WTC11 (cell line): ENCODE measurements around the gene RNF212. TPM values are rescaled to one million over a fixed set of nuclear protein-coding genes. Genes with fewer than 3 reads are reported as not detected.

Experiments used
- ATAC-seq: fragments of 200-7000 bp; cut with Tn5 transposase; 2 replicates; pipeline ENCODE4 v1.10.0; 2021; ENCODE audit warnings: mild to moderate bottlenecking, moderate library complexity
- CTCF ChIA-PET: fragments of 300-600 bp; sonication (Branson Sonifier 250); formaldehyde crosslinking; loops from one replicate; lab custom pipeline; 2021; ENCODE audit warnings: antibody characterized with exemption; lab: Charles Lee
- POLR2A ChIA-PET: fragments of 350-600 bp; sonication (Branson Sonifier 250); formaldehyde crosslinking; loops from one replicate; lab custom pipeline; 2021; ENCODE audit warnings: antibody characterized with exemption; lab: Charles Lee
- DNase-seq: peaks from one replicate; pipeline ENCODE4 v3.0.0; 2021; ENCODE audit warnings: low spot score
- H3K27ac Mint-ChIP-seq: 2 replicates; pipeline ENCODE4 v1.8.0; 2021; ENCODE audit warnings: mixed read lengths
- H3K27me3 Mint-ChIP-seq: 2 replicates; pipeline ENCODE4 v1.8.0; 2021; ENCODE audit warnings: low read depth, mild to moderate bottlenecking, moderate library complexity, mixed read lengths
- H3K36me3 Mint-ChIP-seq: 2 replicates; pipeline ENCODE4 v1.8.0; 2021; ENCODE audit warnings: mixed read lengths
- H3K4me1 Mint-ChIP-seq: 2 replicates; pipeline ENCODE4 v1.8.0; 2022; ENCODE audit warnings: mixed read lengths
- H3K4me3 Mint-ChIP-seq: 2 replicates; pipeline ENCODE4 v1.8.0; 2021; ENCODE audit warnings: mild to moderate bottlenecking, moderate library complexity, mixed read lengths
- H3K9me3 Mint-ChIP-seq: 2 replicates; pipeline ENCODE4 v1.8.0; 2021; ENCODE audit warnings: mixed read lengths
- ATF6 ChIP-seq: sonication (generic); formaldehyde crosslinking; IDR thresholded peaks from 2 replicates; pipeline ENCODE4 v1.8.1; 2023; ENCODE audit warnings: mild to moderate bottlenecking, missing genetic modification reagents
- CBFB ChIP-seq: sonication (generic); formaldehyde crosslinking; IDR thresholded peaks from 2 replicates; pipeline ENCODE4 v1.8.1; 2022; ENCODE audit warnings: mild to moderate bottlenecking, low read depth, missing genetic modification reagents
- CDX4 ChIP-seq: fragments of 250-450 bp; sonication (Bioruptor Pico); IDR thresholded peaks from 2 replicates; pipeline ENCODE4 v1.9.0; 2021; ENCODE audit warnings: moderate library complexity, mild to moderate bottlenecking, inconsistent platforms, borderline replicate concordance
- CREB1 ChIP-seq: sonication (generic); formaldehyde crosslinking; IDR thresholded peaks from 2 replicates; pipeline ENCODE4 v1.8.0; 2023; ENCODE audit warnings: mild to moderate bottlenecking, missing genetic modification reagents
- CREM ChIP-seq: sonication (generic); formaldehyde crosslinking; IDR thresholded peaks from 2 replicates; pipeline ENCODE4 v1.8.1; 2022; ENCODE audit warnings: mild to moderate bottlenecking, missing genetic modification reagents, moderate library complexity
- ELF4 ChIP-seq: sonication (generic); formaldehyde crosslinking; IDR thresholded peaks from 2 replicates; pipeline ENCODE4 v1.8.1; 2022; ENCODE audit warnings: low read depth, mild to moderate bottlenecking, moderate library complexity, missing genetic modification reagents
- ESRRA ChIP-seq: sonication (generic); formaldehyde crosslinking; IDR thresholded peaks from 2 replicates; pipeline ENCODE4 v1.8.1; 2022; ENCODE audit warnings: mild to moderate bottlenecking, missing genetic modification reagents, borderline replicate concordance
- FOXP1 ChIP-seq: sonication (generic); formaldehyde crosslinking; IDR thresholded peaks from 2 replicates; pipeline ENCODE4 v1.8.0; 2022; ENCODE audit warnings: missing genetic modification reagents, mild to moderate bottlenecking, moderate library complexity, borderline replicate concordance
- FOXP4 ChIP-seq: sonication (generic); formaldehyde crosslinking; IDR thresholded peaks from 2 replicates; pipeline ENCODE4 v1.8.0; 2022; ENCODE audit warnings: mild to moderate bottlenecking, missing genetic modification reagents
- HMGXB4 ChIP-seq: sonication (generic); formaldehyde crosslinking; IDR thresholded peaks from 2 replicates; pipeline ENCODE4 v1.8.1; 2023; ENCODE audit warnings: mild to moderate bottlenecking, moderate library complexity, missing genetic modification reagents
- JAZF1 ChIP-seq: fragments of 250-450 bp; sonication (Bioruptor Pico); IDR thresholded peaks from 2 replicates; pipeline ENCODE4 v1.9.0; 2021; ENCODE audit warnings: moderate library complexity, mild to moderate bottlenecking, inconsistent platforms
- MLX ChIP-seq: sonication (generic); formaldehyde crosslinking; IDR thresholded peaks from 2 replicates; pipeline ENCODE4 v1.8.1; 2023; ENCODE audit warnings: mild to moderate bottlenecking, missing genetic modification reagents, moderate library complexity
- MXD4 ChIP-seq: fragments of 250-450 bp; sonication (Bioruptor Pico); IDR thresholded peaks from 2 replicates; pipeline ENCODE4 v1.8.0; 2021; ENCODE audit warnings: mild to moderate bottlenecking, moderate library complexity, borderline replicate concordance
- RELA ChIP-seq: sonication (generic); formaldehyde crosslinking; IDR thresholded peaks from 2 replicates; pipeline ENCODE4 v1.8.1; 2022; ENCODE audit warnings: missing genetic modification reagents, mild to moderate bottlenecking, borderline replicate concordance
- SMAD3 ChIP-seq: sonication (generic); formaldehyde crosslinking; IDR thresholded peaks from 2 replicates; pipeline ENCODE4 v1.8.0; 2022; ENCODE audit warnings: missing genetic modification reagents, mild to moderate bottlenecking, borderline replicate concordance
- SMAD4 ChIP-seq: sonication (generic); formaldehyde crosslinking; IDR thresholded peaks from 2 replicates; pipeline ENCODE4 v1.8.0; 2022; ENCODE audit warnings: mild to moderate bottlenecking, missing genetic modification reagents
- TEAD1 ChIP-seq: sonication (generic); formaldehyde crosslinking; IDR thresholded peaks from 2 replicates; pipeline ENCODE4 v1.8.0; 2022; ENCODE audit warnings: mild to moderate bottlenecking, missing genetic modification reagents
- ZNF121 ChIP-seq: sonication (generic); formaldehyde crosslinking; IDR thresholded peaks from 2 replicates; pipeline ENCODE4 v1.8.0; 2023; ENCODE audit warnings: missing genetic modification reagents
- ZNF396 ChIP-seq: fragments of 250-450 bp; sonication (Bioruptor Pico); IDR thresholded peaks from 2 replicates; pipeline ENCODE4 v1.8.0; 2021; ENCODE audit warnings: mild to moderate bottlenecking, moderate library complexity, borderline replicate concordance
- ZNF532 ChIP-seq: fragments of 250-450 bp; sonication (Bioruptor Pico); IDR thresholded peaks from 2 replicates; pipeline ENCODE4 v1.9.0; 2021; ENCODE audit warnings: mild to moderate bottlenecking, borderline replicate concordance
- total RNA-seq: library from RNA; stranded (reverse); gene quantifications from 3 replicates; pipeline ENCODE4 v1.2.3, GENCODE V29; 2021

RNF212 gene
- total RNA-seq, 1 experiment from 2014 or later, result 1.0 TPM

GRCh38 chr4:1031956-1032795 is 81.2 kb downstream of the RNF212 start (continued):
- TF ChIP-seq ZNF532 (CRISPR knock-in tag) (no peak), TEAD1 (CRISPR knock-in tag) (no peak)

GRCh38 chr4:1031346-1031745 is 82.0 kb downstream of the RNF212 start:
- H3K4me1 Mint-ChIP-seq, result no peaks in the 10 kb centered on the region
- no peak overlapping the region for H3K27ac Mint-ChIP-seq
- no peak overlapping the region for H3K4me3 Mint-ChIP-seq
- ChIA-PET POLR2A (no interaction called here), CTCF (interaction anchor here (1.2 kb wide), 1 partner anchor 21 kb away, joined by 3 read pairs; no protein-coding TSS in a partner anchor)
- no peaks in the 10 kb centered on the region for H3K27me3 Mint-ChIP-seq
- ATAC-seq (no peak), DNase-seq (no peak)
- TF ChIP-seq CREM (CRISPR knock-in tag), result no peak
- no peak for TF ChIP-seq ZNF396 (CRISPR knock-in tag)
- no peaks in the 10 kb centered on the region for H3K36me3 Mint-ChIP-seq
- H3K9me3 Mint-ChIP-seq, result no peaks in the 10 kb centered on the region

- CTCF ChIA-PET, result interaction anchor here (1.2 kb wide), 1 partner anchor 21 kb away, joined by 3 read pairs; no protein-coding TSS in a partner anchor
- Mint-ChIP-seq H3K4me1 (no peaks in the 10 kb centered on the region; the same call in 1 of the 2 replicates), H3K27me3 (no peaks in the 10 kb centered on the region), H3K4me3 (no peak overlapping the region), H3K27ac (no peak overlapping the region), H3K36me3 (peaks cover 6% of the 10 kb centered on the region; the same call in 1 of the 2 replicates), H3K9me3 (no peaks in the 10 kb centered on the region)
- POLR2A ChIA-PET, result no interaction called here
- ATAC-seq (no peak), DNase-seq (no peak)
- TF ChIP-seq CBFB (CRISPR knock-in tag) (no peak), ESRRA (CRISPR knock-in tag) (no peak), RELA (CRISPR knock-in tag) (no peak), HMGXB4 (no peak), FOXP1 (CRISPR knock-in tag) (no peak), MLX (CRISPR knock-in tag) (no peak), CREB1 (CRISPR knock-in tag) (no peak), JAZF1 (CRISPR knock-in tag) (no peak), FOXP4 (CRISPR knock-in tag) (no peak), ZNF121 (CRISPR knock-in tag) (no peak), SMAD4 (no peak), ELF4 (CRISPR knock-in tag) (no peak), CDX4 (CRISPR knock-in tag) (no peak), SMAD3 (CRISPR knock-in tag) (no peak), ATF6 (CRISPR knock-in tag) (no peak), MXD4 (CRISPR knock-in tag) (no peak)
Observed at GRCh38 chr4:1030559-1030958, 82.8 kb downstream of the RNF212 start.
